Tibial artery (tissue), 4 donors: ENCODE results near the gene ZNF552.

Experiments used
- DNase-seq, 2 donors: peaks; one replicate each; pipeline ENCODE4 v3.0.0-alpha.2; 2019
- H3K27ac ChIP-seq, 2 donors: fragments of 200-600 bp; sonication (generic) in 1 of 2; 1 replicate in 1 of 2; 2 replicates in 1 of 2; pipeline ENCODE4 v1.5.1; 2018 to 2019; ENCODE audit warnings: mild to moderate bottlenecking in 1 of 2
- H3K27me3 ChIP-seq, 2 donors: fragments of 200-600 bp; sonication (generic) in 1 of 2; one replicate each; pipeline versions ENCODE4 v1.5.1 to v1.6.0; 2016 to 2019
- H3K36me3 ChIP-seq, 3 donors: fragments of 200-600 bp; sonication (generic) in 2 of 3; one replicate each; pipeline ENCODE4 v1.5.1; 2016 to 2019; ENCODE audit warnings: mild to moderate bottlenecking in 2 of 3
- H3K4me1 ChIP-seq, 4 donors: fragments of 200-600 bp; sonication (generic) in 2 of 4; 1 replicate in 3 of 4; 2 replicates in 1 of 4; pipeline ENCODE4 v1.5.1; 2016 to 2019
- H3K4me3 ChIP-seq, 2 donors: fragments of 200-600 bp; sonication (generic) in 1 of 2; 1 replicate in 1 of 2; 2 replicates in 1 of 2; pipeline ENCODE4 v1.5.1; 2018 to 2019; ENCODE audit warnings: mild to moderate bottlenecking in 2 of 2
- H3K9me3 ChIP-seq, 3 donors: fragments of 200-600 bp; sonication (generic) in 1 of 3; one replicate each; pipeline ENCODE4 v1.5.1; 2016 to 2019
- CTCF ChIP-seq, 2 experiments: fragments of 200-600 bp in 1 of 2; fragments of 450-650 bp in 1 of 2; IDR thresholded peaks; one replicate each; pipeline ENCODE4 v1.5.1; 2017 to 2019; ENCODE audit warnings: antibody characterized with exemption in 2 of 2, mild to moderate bottlenecking in 1 of 2, moderate library complexity in 1 of 2
- intact Hi-C: fragments of 100-400 bp; cut with DNase I; formaldehyde crosslinking; loops from one replicate; pipeline ENCODE4 v1.15.0; 2023; ENCODE audit warnings: low total_unique reads

Gene ZNF552

GRCh38 chr19:57820599-57820998, 5.9 kb upstream of the ZNF552 start:
- Histone ChIP-seq H3K27me3 (no peaks in the 10 kb centered on the region), H3K4me1 (peaks cover 0 to 26% (median 9%) of the 10 kb centered on the region in 4 donors), H3K36me3 (peaks cover 0 to 7% (median 0%) of the 10 kb centered on the region in 3 donors), H3K9me3 (no peaks in the 10 kb centered on the region), H3K4me3 (peak overlapping the region; percentile 70 to 73), H3K27ac (peak overlapping the region in 1 of 2 donors; percentile 82)
- no peak for DNase-seq
- intact Hi-C loops, result no loop called here
- TF ChIP-seq CTCF (IDR thresholded peaks at IDR 0.05), result no peak

- H3K36me3 ChIP-seq, result peaks cover 0 to 7% (median 0%) of the 10 kb centered on the region in 3 donors
- peak overlapping the region; percentile 70 to 73 for H3K4me3 ChIP-seq
- H3K9me3 ChIP-seq, result no peaks in the 10 kb centered on the region
- H3K4me1 ChIP-seq, result peaks cover 0 to 26% (median 13%) of the 10 kb centered on the region in 4 donors
- DNase-seq, result peak; percentile 84 to 90
- peak overlapping the region; percentile 76 to 82 for H3K27ac ChIP-seq
- intact Hi-C loops, result loop anchor here (10.0 kb wide), 1 partner anchor 75 kb away; the partner anchor contains the start of gene ZNF776
- TF ChIP-seq CTCF (IDR thresholded peaks at IDR 0.05), result no peak
- no peaks in the 10 kb centered on the region for H3K27me3 ChIP-seq
Observed at GRCh38 chr19:57819475-57820148, 4.9 kb upstream of the ZNF552 start.

GRCh38 chr19:57818378-57818777, 3.7 kb upstream of the ZNF552 start:
- Histone ChIP-seq H3K9me3 (no peaks in the 10 kb centered on the region), H3K36me3 (no peaks in the 10 kb centered on the region), H3K27ac (no peak overlapping the region), H3K27me3 (no peaks in the 10 kb centered on the region), H3K4me1 (peaks cover 0 to 37% (median 19%) of the 10 kb centered on the region in 4 donors), H3K4me3 (no peak overlapping the region)
- intact Hi-C loops, result loop anchor here (10.0 kb wide), 1 partner anchor 74 kb away; the partner anchor contains the start of gene ZNF776
- no peak for TF ChIP-seq CTCF (IDR thresholded peaks at IDR 0.05)
- DNase-seq, result no peak

GRCh38 chr19:57817976-57818375, 3.3 kb upstream of the ZNF552 start:
- H3K4me1 ChIP-seq, result peaks cover 0 to 41% (median 20%) of the 10 kb centered on the region in 4 donors
- H3K27me3 ChIP-seq, result no peaks in the 10 kb centered on the region
- DNase-seq, result no peak
- no peak for TF ChIP-seq CTCF (IDR thresholded peaks at IDR 0.05)
- H3K4me3 ChIP-seq, result no peak overlapping the region
- intact Hi-C loops, result loop anchor here (10.0 kb wide), 1 partner anchor 73 kb away; the partner anchor contains the start of gene ZNF776
- H3K9me3 ChIP-seq, result no peaks in the 10 kb centered on the region
- no peak overlapping the region for H3K27ac ChIP-seq
- H3K36me3 ChIP-seq, result no peaks in the 10 kb centered on the region

- Histone ChIP-seq H3K4me3 (no peak overlapping the region), H3K27me3 (no peaks in the 10 kb centered on the region), H3K36me3 (peaks cover 0 to 6% (median 0%) of the 10 kb centered on the region in 3 donors), H3K27ac (no peak overlapping the region), H3K4me1 (peaks cover 0 to 39% (median 22%) of the 10 kb centered on the region in 4 donors), H3K9me3 (no peaks in the 10 kb centered on the region)
- no peak for DNase-seq
- intact Hi-C loops, result loop anchor here (10.0 kb wide), 1 partner anchor 72 kb away; the partner anchor contains the start of gene ZNF776
- TF ChIP-seq CTCF (IDR thresholded peaks at IDR 0.05), result no peak
Observed at GRCh38 chr19:57816652-57817051, 1.9 kb upstream of the ZNF552 start.
